Measurements from ENCODE around the gene JMJD1C. TPM values are rescaled to one million over a fixed set of nuclear protein-coding genes. Genes with fewer than 3 reads are reported as not detected.

The JMJD1C gene
- total RNA-seq, 1 experiment from 2014 or later = 91.9 TPM

GRCh38 chr10:63390521-63390920 lies 75.3 kb downstream of the JMJD1C start:
- Mint-ChIP-seq H3K27me3 (ENCODE audit: insufficient read depth, unreplicated experiment) (no peaks in the 10 kb centered on the region), H3K36me3 (ENCODE audit: insufficient read depth, unreplicated experiment) (peaks cover 6% of the 10 kb centered on the region), H3K27ac (ENCODE audit: low read depth, unreplicated experiment) (peak overlapping the region; percentile 9), H3K4me1 (ENCODE audit: insufficient read depth, unreplicated experiment) (peaks cover 17% of the 10 kb centered on the region), H3K4me3 (ENCODE audit: unreplicated experiment) (no peak overlapping the region), H3K9me3 (ENCODE audit: unreplicated experiment) (peaks cover 16% of the 10 kb centered on the region)
- CTCF ChIA-PET = no interaction called here
- no peak for TF ChIP-seq CTCF (IDR thresholded peaks at IDR 0.05; ENCODE audit: unreplicated experiment)
- no TSS peak for BruUV-seq (replicated peaks)
- DNase-seq (ENCODE audit: unreplicated experiment) = no peak
- POLR2A ChIA-PET = no interaction called here
- intact Hi-C loops (cut with micrococcal nuclease) = no loop called here

- no peak for TF ChIP-seq CTCF (IDR thresholded peaks at IDR 0.05; ENCODE audit: unreplicated experiment)
- no peak for DNase-seq (ENCODE audit: unreplicated experiment)
- Mint-ChIP-seq H3K36me3 (ENCODE audit: insufficient read depth, unreplicated experiment) (peaks cover 11% of the 10 kb centered on the region), H3K4me1 (ENCODE audit: insufficient read depth, unreplicated experiment) (peaks cover 23% of the 10 kb centered on the region), H3K27me3 (ENCODE audit: insufficient read depth, unreplicated experiment) (no peaks in the 10 kb centered on the region), H3K27ac (ENCODE audit: low read depth, unreplicated experiment) (peak overlapping the region; percentile 47), H3K9me3 (ENCODE audit: unreplicated experiment) (peaks cover 16% of the 10 kb centered on the region), H3K4me3 (ENCODE audit: unreplicated experiment) (peak overlapping the region; percentile 55)
- ChIA-PET POLR2A (interaction anchor here (0.6 kb wide), 2 partner anchors 30 to 78 kb away, joined by 3 read pairs; no protein-coding TSS in a partner anchor), CTCF (interaction anchor here (0.6 kb wide), 1 partner anchor 386 kb away, joined by 3 read pairs; no protein-coding TSS in a partner anchor)
- no TSS peak for BruUV-seq (replicated peaks)
- intact Hi-C loops (cut with micrococcal nuclease) = no loop called here
Observed at GRCh38 chr10:63388421-63389031, 77.3 kb downstream of the JMJD1C start.

- no peak for DNase-seq (ENCODE audit: unreplicated experiment)
- Mint-ChIP-seq H3K4me3 (ENCODE audit: unreplicated experiment) (no peak overlapping the region), H3K27ac (ENCODE audit: low read depth, unreplicated experiment) (no peak overlapping the region), H3K9me3 (ENCODE audit: unreplicated experiment) (peaks cover 8% of the 10 kb centered on the region), H3K27me3 (ENCODE audit: insufficient read depth, unreplicated experiment) (no peaks in the 10 kb centered on the region), H3K36me3 (ENCODE audit: insufficient read depth, unreplicated experiment) (peaks cover 11% of the 10 kb centered on the region), H3K4me1 (ENCODE audit: insufficient read depth, unreplicated experiment) (peaks cover 29% of the 10 kb centered on the region)
- ChIA-PET POLR2A (no interaction called here), CTCF (no interaction called here)
- intact Hi-C loops (cut with micrococcal nuclease) = no loop called here
- TF ChIP-seq CTCF (IDR thresholded peaks at IDR 0.05; ENCODE audit: unreplicated experiment) = no peak
- no TSS peak for BruUV-seq (replicated peaks)
Observed at GRCh38 chr10:63385254-63385653, 80.5 kb downstream of the JMJD1C start.

GRCh38 chr10:63384675-63385074 lies 81.1 kb downstream of the JMJD1C start:
- ChIA-PET POLR2A (no interaction called here), CTCF (no interaction called here)
- no peak overlapping the region for H3K27ac Mint-ChIP-seq (ENCODE audit: low read depth, unreplicated experiment)
- no peak overlapping the region for H3K4me3 Mint-ChIP-seq (ENCODE audit: unreplicated experiment)
- DNase-seq (ENCODE audit: unreplicated experiment) = no peak
- peaks cover 29% of the 10 kb centered on the region for H3K4me1 Mint-ChIP-seq (ENCODE audit: insufficient read depth, unreplicated experiment)
- peaks cover 17% of the 10 kb centered on the region for H3K36me3 Mint-ChIP-seq (ENCODE audit: insufficient read depth, unreplicated experiment)
- intact Hi-C loops (cut with micrococcal nuclease) = no loop called here
- no peak for TF ChIP-seq CTCF (IDR thresholded peaks at IDR 0.05; ENCODE audit: unreplicated experiment)
- no peaks in the 10 kb centered on the region for H3K27me3 Mint-ChIP-seq (ENCODE audit: insufficient read depth, unreplicated experiment)
- H3K9me3 Mint-ChIP-seq (ENCODE audit: unreplicated experiment) = peaks cover 3% of the 10 kb centered on the region
- BruUV-seq (replicated peaks) = no TSS peak

Data from MCF 10A (cell line).